Prostate gland (tissue), 2 donors: ENCODE measurements around the gene CTBP2.

Experiments used
- POLR2A ChIP-seq: fragments of 450-650 bp; IDR thresholded peaks from one replicate; pipeline ENCODE4 v1.6.1; 2016; ENCODE audit warnings: antibody characterized with exemption, mild to moderate bottlenecking
- TF ChIP-seq, protein P1 (sequence below), 4 experiments: fragments of 200-600 bp in 2 of 4; fragments of 450-650 bp in 2 of 4; sonication (generic) in 2 of 4; IDR thresholded peaks; 1 replicate in 3 of 4; 2 replicates in 1 of 4; pipeline ENCODE4 v1.5.1; 2016 to 2019; ENCODE audit warnings: antibody characterized with exemption in 4 of 4, mild to moderate bottlenecking in 2 of 4, moderate library complexity in 2 of 4

- no peak for TF ChIP-seq POLR2A
- TF ChIP-seq, protein P1, sequence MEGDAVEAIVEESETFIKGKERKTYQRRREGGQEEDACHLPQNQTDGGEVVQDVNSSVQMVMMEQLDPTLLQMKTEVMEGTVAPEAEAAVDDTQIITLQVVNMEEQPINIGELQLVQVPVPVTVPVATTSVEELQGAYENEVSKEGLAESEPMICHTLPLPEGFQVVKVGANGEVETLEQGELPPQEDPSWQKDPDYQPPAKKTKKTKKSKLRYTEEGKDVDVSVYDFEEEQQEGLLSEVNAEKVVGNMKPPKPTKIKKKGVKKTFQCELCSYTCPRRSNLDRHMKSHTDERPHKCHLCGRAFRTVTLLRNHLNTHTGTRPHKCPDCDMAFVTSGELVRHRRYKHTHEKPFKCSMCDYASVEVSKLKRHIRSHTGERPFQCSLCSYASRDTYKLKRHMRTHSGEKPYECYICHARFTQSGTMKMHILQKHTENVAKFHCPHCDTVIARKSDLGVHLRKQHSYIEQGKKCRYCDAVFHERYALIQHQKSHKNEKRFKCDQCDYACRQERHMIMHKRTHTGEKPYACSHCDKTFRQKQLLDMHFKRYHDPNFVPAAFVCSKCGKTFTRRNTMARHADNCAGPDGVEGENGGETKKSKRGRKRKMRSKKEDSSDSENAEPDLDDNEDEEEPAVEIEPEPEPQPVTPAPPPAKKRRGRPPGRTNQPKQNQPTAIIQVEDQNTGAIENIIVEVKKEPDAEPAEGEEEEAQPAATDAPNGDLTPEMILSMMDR (IDR thresholded peaks at IDR 0.05), result no peak
Observed at GRCh38 chr10:125118011-125118611, 42.3 kb downstream of the CTBP2 start.
